Esophagus squamous epithelium (tissue), 5 donors: ENCODE measurements around the gene APPBP2. TPM values are rescaled to one million over a fixed set of nuclear protein-coding genes. Genes with fewer than 3 reads are reported as not detected.

ENCODE experiments used
- DNase-seq: peaks from one replicate; lab custom pipeline; 2025; lab: John Stamatoyannopoulos, UW
- H3K27ac ChIP-seq, 4 donors: fragments of 200-600 bp; sonication (generic); one replicate each; pipeline ENCODE4 v1.5.1; 2016 to 2019; ENCODE audit warnings: mild to moderate bottlenecking in 1 of 4
- H3K27me3 ChIP-seq, 4 donors: fragments of 200-600 bp; sonication (generic); 1 replicate in 3 of 4; 2 replicates in 1 of 4; pipeline versions ENCODE4 v1.5.1 to v1.6.0; 2017 to 2021; ENCODE audit warnings: antibody characterized with exemption in 1 of 4
- H3K36me3 ChIP-seq, 3 donors: fragments of 200-600 bp; sonication (generic); one replicate each; pipeline ENCODE4 v1.5.1; 2016 to 2019
- H3K4me1 ChIP-seq, 3 donors: fragments of 200-600 bp; sonication (generic); one replicate each; pipeline ENCODE4 v1.5.1; 2017 to 2019
- H3K4me3 ChIP-seq, 4 donors: fragments of 200-600 bp; sonication (generic); 1 replicate in 3 of 4; 2 replicates in 1 of 4; pipeline ENCODE4 v1.5.1; 2016 to 2019; ENCODE audit warnings: mild to moderate bottlenecking in 2 of 4, moderate library complexity in 1 of 4
- H3K9me3 ChIP-seq, 3 donors: fragments of 200-600 bp; sonication (generic); one replicate each; pipeline ENCODE4 v1.5.1; 2016 to 2019
- CTCF ChIP-seq, 6 experiments: fragments of 450-650 bp in 4 of 6; fragments of 200-600 bp in 2 of 6; sonication (generic) in 2 of 6; IDR thresholded peaks; one replicate each; pipeline ENCODE4 v1.5.1; 2016 to 2019; ENCODE audit warnings: antibody characterized with exemption in 6 of 6, mild to moderate bottlenecking in 4 of 6, moderate library complexity in 4 of 6
- POLR2A ChIP-seq, 4 donors: fragments of 450-650 bp; IDR thresholded peaks; one replicate each; pipeline ENCODE4 v1.6.1; 2017; ENCODE audit warnings: antibody characterized with exemption in 4 of 4, mild to moderate bottlenecking in 4 of 4, moderate library complexity in 3 of 4
- WGBS, 2 donors: methylation state at CpG; one replicate each; pipeline ENCODE4 v1.1.5; 2018; 5-methylcytosine and 5-hydroxymethylcytosine counted together
- intact Hi-C: fragments of 100-400 bp; cut with DNase I; formaldehyde crosslinking; loops from one replicate; pipeline ENCODE4 v1.15.0; 2022
- total RNA-seq, 4 donors: library from RNA; depleted of rRNA; stranded (reverse); fragments of >200 nt; gene quantifications; one replicate each; pipeline ENCODE4 v1.1.0, GENCODE V29; 2016
- donor health status: DM: yes; HTN: yes; CAD: no.

The APPBP2 gene
- total RNA-seq, 4 donors from 2014 or later = 9.7 to 26.3 (median 16.0) TPM

- intact Hi-C loops = no loop called here
- no peaks in the 10 kb centered on the region for H3K36me3 ChIP-seq
- no peaks in the 10 kb centered on the region for H3K4me1 ChIP-seq
- H3K4me3 ChIP-seq = no peak overlapping the region
- H3K9me3 ChIP-seq = no peaks in the 10 kb centered on the region
- DNase-seq = no peak
- H3K27ac ChIP-seq = no peak overlapping the region
- 80 to 82% methylated on average over 7 of the region's 7 CpGs for WGBS, 2 donors
- H3K27me3 ChIP-seq = no peaks in the 10 kb centered on the region
- TF ChIP-seq POLR2A (IDR thresholded peaks at IDR 0.05) (no peak), CTCF (IDR thresholded peaks at IDR 0.05) (no peak)
Measured at GRCh38 chr17:60534613-60535157, 8.6 kb upstream of the APPBP2 start.

- 70 to 80% methylated on average over 1 of the region's 1 CpG for WGBS, 2 donors
- Histone ChIP-seq H3K4me1 (no peaks in the 10 kb centered on the region), H3K9me3 (no peaks in the 10 kb centered on the region), H3K36me3 (no peaks in the 10 kb centered on the region), H3K27me3 (no peaks in the 10 kb centered on the region), H3K27ac (no peak overlapping the region), H3K4me3 (no peak overlapping the region)
- DNase-seq = no peak
- TF ChIP-seq CTCF (IDR thresholded peaks at IDR 0.05) (no peak), POLR2A (IDR thresholded peaks at IDR 0.05) (no peak)
- intact Hi-C loops = no loop called here
Measured at GRCh38 chr17:60534010-60534555, 8.0 kb upstream of the APPBP2 start.

- TF ChIP-seq POLR2A (IDR thresholded peaks at IDR 0.05) (no peak), CTCF (IDR thresholded peaks at IDR 0.05) (no peak)
- Histone ChIP-seq H3K27me3 (no peaks in the 10 kb centered on the region), H3K4me3 (no peak overlapping the region), H3K27ac (no peak overlapping the region), H3K36me3 (no peaks in the 10 kb centered on the region), H3K9me3 (no peaks in the 10 kb centered on the region), H3K4me1 (peaks cover 0 to 11% (median 4%) of the 10 kb centered on the region in 3 donors)
- 100% methylated on average over 1 of the region's 1 CpG; no CpG with 5 or more reads in 1 of the 2 donors for WGBS, 2 donors
- intact Hi-C loops = no loop called here
- no peak for DNase-seq
Measured at GRCh38 chr17:60529806-60530205, 3.8 kb upstream of the APPBP2 start.

GRCh38 chr17:60528828-60529227, 2.8 kb upstream of the APPBP2 start:
- intact Hi-C loops = no loop called here

More at GRCh38 chr17:60528828-60529227, 2.8 kb upstream of the APPBP2 start:
- Histone ChIP-seq H3K9me3 (no peaks in the 10 kb centered on the region), H3K36me3 (no peaks in the 10 kb centered on the region), H3K4me1 (peaks cover under 1 to 21% (median 4%) of the 10 kb centered on the region in 3 donors), H3K27me3 (no peaks in the 10 kb centered on the region), H3K4me3 (no peak overlapping the region), H3K27ac (no peak overlapping the region)
- DNase-seq = no peak
- TF ChIP-seq CTCF (IDR thresholded peaks at IDR 0.05) (no peak), POLR2A (IDR thresholded peaks at IDR 0.05) (no peak)
- 60% methylated on average over 1 of the region's 3 CpGs; no CpG with 5 or more reads in 1 of the 2 donors for WGBS, 2 donors
